SK-N-MC (cell line): ENCODE results near the gene TAGAP.

Source experiments
- DNase-seq: peaks from one replicate; pipeline ENCODE4 v3.0.0-alpha.2; 2011; ENCODE audit warnings: low read depth, low spot score
- H3K27ac ChIP-seq: fragments of 200-600 bp; sonication (generic); 2 replicates; pipeline ENCODE4 v1.5.1; 2016; ENCODE audit warnings: mixed run types
- H3K36me3 ChIP-seq: fragments of 200-600 bp; sonication (generic); 2 replicates; pipeline ENCODE4 v1.6.1; 2017; ENCODE audit warnings: antibody characterized with exemption, low read length, mixed read lengths; ENCODE audit not compliant: insufficient read depth
- H3K4me3 ChIP-seq: fragments of 200-600 bp; sonication (generic); 2 replicates; pipeline ENCODE4 v1.5.1; 2016
- H3K9ac ChIP-seq: fragments of 200-600 bp; sonication (generic); 2 replicates; pipeline ENCODE4 v1.8.0; 2017; ENCODE audit warnings: mixed run types, mixed read lengths; ENCODE audit not compliant: insufficient read length
- H3K9me3 ChIP-seq: fragments of 200-600 bp; sonication (generic); 2 replicates; pipeline ENCODE4 v1.6.1; 2017; ENCODE audit warnings: low read depth, mild to moderate bottlenecking, antibody characterized with exemption, low read length, moderate library complexity, mixed read lengths
- EZH2 ChIP-seq: fragments of 200-600 bp; sonication (generic); IDR thresholded peaks from one replicate; pipeline ENCODE4 v1.6.1; 2017; ENCODE audit warnings: antibody characterized with exemption
- FOXP2 ChIP-seq: optimal IDR thresholded peaks from 2 replicates; pipeline ENCODE3; 2011; ENCODE audit warnings: mild to moderate bottlenecking, moderate library complexity; ENCODE audit not compliant: insufficient read depth; ENCODE audit errors: extremely low read length, control extremely low read depth
- POLR2AphosphoS5 ChIP-seq: IDR thresholded peaks from 2 replicates; pipeline ENCODE4 v1.6.1; 2012; ENCODE audit warnings: mild to moderate bottlenecking, low read depth, low read length, borderline replicate concordance

Gene TAGAP

DNA sequence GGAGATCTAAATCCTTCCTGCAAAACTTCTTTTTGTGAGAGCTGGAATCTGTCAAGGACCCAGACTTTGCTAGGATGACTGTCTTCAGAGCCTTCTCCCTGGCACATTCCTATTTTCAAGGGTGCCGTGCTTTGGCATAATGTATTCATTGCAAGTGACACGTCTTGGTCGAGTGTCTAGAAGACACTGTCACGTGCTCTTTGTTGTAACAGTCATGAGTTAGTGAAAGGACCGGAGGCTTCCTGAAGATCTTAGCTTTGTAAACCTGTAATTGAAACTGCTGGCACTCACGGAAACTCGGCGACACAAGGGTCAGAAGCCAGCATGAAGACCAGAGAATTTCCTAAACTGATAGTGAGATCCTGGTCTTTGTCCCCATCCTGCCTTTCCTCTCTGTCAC is 19.7 kb upstream of the TAGAP start:
- TF ChIP-seq POLR2AphosphoS5 (no peak), EZH2 (no peak), FOXP2 (no peak)
- H3K4me3 ChIP-seq, result no peak overlapping the region

DNA sequence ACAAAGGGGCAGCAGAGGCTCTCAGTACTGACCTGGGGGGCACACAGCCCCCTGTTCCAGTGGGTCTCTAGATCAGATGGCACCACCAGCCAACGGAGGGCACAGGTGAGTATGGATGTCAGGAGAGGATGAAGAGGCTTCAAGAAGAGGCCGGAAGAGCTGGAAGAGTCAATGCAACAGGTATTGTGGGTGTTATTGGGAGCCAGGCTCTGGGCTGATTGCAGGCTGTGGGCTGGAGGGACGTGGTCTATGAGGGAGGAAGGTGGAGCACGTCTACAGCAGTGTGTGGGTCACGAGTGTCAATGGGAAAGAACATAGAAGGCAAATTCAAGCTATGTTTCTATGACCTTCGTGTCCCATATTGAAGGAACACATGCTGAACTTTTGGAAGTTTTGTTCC is 18.8 kb upstream of the TAGAP start:
- Histone ChIP-seq H3K9ac (no peak overlapping the region), H3K4me3 (no peak overlapping the region), H3K9me3 (no peaks in the 10 kb centered on the region), H3K27ac (no peak overlapping the region), H3K36me3 (no peaks in the 10 kb centered on the region)
- TF ChIP-seq POLR2AphosphoS5 (no peak), EZH2 (no peak), FOXP2 (no peak)
- no peak for DNase-seq

More for the DNA sequence above, 19.7 kb upstream of the TAGAP start:
- DNase-seq, result no peak
- H3K9me3 ChIP-seq, result no peaks in the 10 kb centered on the region
- H3K36me3 ChIP-seq, result no peaks in the 10 kb centered on the region
- H3K27ac ChIP-seq, result no peak overlapping the region
- no peak overlapping the region for H3K9ac ChIP-seq

DNA sequence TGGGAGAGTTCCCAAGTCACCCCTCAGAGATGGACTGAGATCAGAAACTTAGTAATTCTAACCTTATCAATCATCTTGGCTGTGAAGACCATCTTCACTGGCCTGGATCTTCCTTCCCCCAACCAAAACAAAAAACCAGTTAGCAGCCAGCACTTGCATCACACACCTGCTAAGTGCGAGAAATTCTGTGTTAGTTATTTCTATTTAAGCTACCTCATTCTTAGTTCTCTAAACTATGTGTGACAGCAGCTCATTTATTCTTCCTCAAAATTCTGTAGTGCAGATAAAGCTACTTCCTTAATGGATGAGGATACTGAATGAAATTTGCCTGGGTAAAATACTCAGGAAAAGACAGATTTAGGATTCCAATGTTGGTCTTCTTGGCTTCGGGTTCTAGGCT is 18.2 kb upstream of the TAGAP start:
- Histone ChIP-seq H3K9ac (no peak overlapping the region), H3K4me3 (no peak overlapping the region), H3K36me3 (no peaks in the 10 kb centered on the region), H3K9me3 (no peaks in the 10 kb centered on the region), H3K27ac (no peak overlapping the region)
- DNase-seq, result no peak
- TF ChIP-seq FOXP2, result no peak
- no peak for TF ChIP-seq EZH2
- TF ChIP-seq POLR2AphosphoS5, result no peak

DNA sequence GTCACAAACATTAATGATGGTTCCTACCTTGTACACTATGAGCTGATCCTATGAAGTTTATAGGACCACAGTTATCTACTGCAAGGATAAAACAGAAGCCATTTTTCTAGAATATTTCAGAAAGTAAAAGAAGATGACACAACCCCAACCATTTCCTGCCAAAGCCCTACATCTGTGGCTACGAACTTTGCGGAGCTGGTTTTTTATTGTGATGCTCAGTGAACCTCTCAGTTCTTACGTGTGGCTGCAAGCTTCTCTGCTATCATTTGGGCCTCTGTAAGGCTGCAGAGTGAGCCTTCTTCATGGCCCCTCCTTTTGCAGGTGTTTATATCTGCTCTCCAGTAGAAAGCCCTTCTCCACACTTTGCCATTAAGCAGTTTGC is 17.8 kb upstream of the TAGAP start:
- H3K27ac ChIP-seq, result no peak overlapping the region
- H3K4me3 ChIP-seq, result no peak overlapping the region
- H3K36me3 ChIP-seq, result no peaks in the 10 kb centered on the region
- no peaks in the 10 kb centered on the region for H3K9me3 ChIP-seq
- H3K9ac ChIP-seq, result no peak overlapping the region
- DNase-seq, result no peak
- TF ChIP-seq EZH2, result no peak
- TF ChIP-seq POLR2AphosphoS5, result no peak
- no peak for TF ChIP-seq FOXP2

- H3K27ac ChIP-seq, result no peak overlapping the region
- no peak for DNase-seq
- no peaks in the 10 kb centered on the region for H3K36me3 ChIP-seq
- H3K9ac ChIP-seq, result no peak overlapping the region
- H3K9me3 ChIP-seq, result no peaks in the 10 kb centered on the region
- no peak overlapping the region for H3K4me3 ChIP-seq
- TF ChIP-seq FOXP2, result no peak
- TF ChIP-seq EZH2, result no peak
- TF ChIP-seq POLR2AphosphoS5, result no peak
Measured at GRCh38 chr6:159061805-159062563, 17.2 kb upstream of the TAGAP start.

GRCh38 chr6:159061146-159061545 is 16.4 kb upstream of the TAGAP start:
- H3K36me3 ChIP-seq, result no peaks in the 10 kb centered on the region
- TF ChIP-seq POLR2AphosphoS5 (no peak), EZH2 (no peak), FOXP2 (no peak)
- no peak overlapping the region for H3K4me3 ChIP-seq
- no peak overlapping the region for H3K27ac ChIP-seq
- no peak for DNase-seq
- no peak overlapping the region for H3K9ac ChIP-seq
- H3K9me3 ChIP-seq, result no peaks in the 10 kb centered on the region

DNA sequence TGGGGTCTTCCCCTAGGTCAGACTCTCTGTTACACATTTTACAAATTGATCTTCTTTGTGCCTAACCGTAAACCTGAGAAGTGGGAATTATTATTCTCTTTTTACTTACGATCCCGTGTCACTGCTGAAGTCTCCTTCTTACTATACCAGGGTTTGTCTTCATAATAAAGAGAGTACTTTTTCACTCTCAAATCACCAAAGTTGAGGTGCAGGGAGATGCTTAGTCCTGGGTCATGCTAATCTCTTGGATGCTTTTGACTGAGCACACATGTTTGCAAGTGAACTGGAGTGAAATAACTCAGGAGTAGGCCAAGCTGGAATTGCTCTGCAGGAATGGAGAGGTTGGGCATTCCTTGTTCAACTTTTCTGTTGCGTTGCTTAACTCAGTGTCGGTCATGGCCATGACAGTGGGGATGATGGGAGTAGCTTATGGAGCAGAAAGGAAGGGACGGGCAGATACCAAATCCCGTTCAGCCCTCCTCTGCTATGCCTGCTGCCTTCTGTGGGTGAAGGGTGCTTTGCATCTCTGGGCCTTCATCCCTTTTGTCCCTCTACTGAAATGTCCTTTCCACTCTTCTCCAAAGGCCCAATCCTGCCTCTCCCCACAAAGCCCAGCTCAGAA is 15.2 kb upstream of the TAGAP start:
- Histone ChIP-seq H3K36me3 (no peaks in the 10 kb centered on the region), H3K27ac (no peak overlapping the region), H3K9ac (no peak overlapping the region), H3K9me3 (no peaks in the 10 kb centered on the region), H3K4me3 (no peak overlapping the region)
- no peak for DNase-seq
- TF ChIP-seq FOXP2, result no peak
- no peak for TF ChIP-seq EZH2
- TF ChIP-seq POLR2AphosphoS5, result no peak

GRCh38 chr6:159059141-159059540 is 14.3 kb upstream of the TAGAP start:
- no peak overlapping the region for H3K9ac ChIP-seq
- no peak for TF ChIP-seq FOXP2
- H3K27ac ChIP-seq, result no peak overlapping the region
- no peak for DNase-seq
- H3K4me3 ChIP-seq, result no peak overlapping the region
- no peaks in the 10 kb centered on the region for H3K9me3 ChIP-seq
- H3K36me3 ChIP-seq, result no peaks in the 10 kb centered on the region
